Measurements from ENCODE around the gene PRKCH. TPM values are rescaled to one million over a fixed set of nuclear protein-coding genes. Genes with fewer than 3 reads are reported as not detected.

PRKCH gene
- total RNA-seq, 2 donors from 2014 or later: 24.6 to 73.6 TPM

GRCh38 chr14:61599942-61600341, 278.6 kb downstream of the PRKCH start:
- TF ChIP-seq CTCF (IDR thresholded peaks at IDR 0.05): no peak
- DNase-seq (ENCODE audit: low spot score): no peak
- no peaks in the 10 kb centered on the region for H3K27me3 ChIP-seq (replicated peaks; ENCODE audit: insufficient read depth)
- peaks cover 13 to 24% of the 10 kb centered on the region in 2 donors for H3K4me1 ChIP-seq (ENCODE audit: control insufficient read depth in 1 of 2, low read depth in 2 of 2)
- no peak for ATAC-seq (ENCODE audit: insufficient number of reproducible peaks, low FRiP score, low read depth)
- no peaks in the 10 kb centered on the region for H3K36me3 ChIP-seq
- no peak overlapping the region for H3K4me3 ChIP-seq
- no peaks in the 10 kb centered on the region for H3K9me3 ChIP-seq
- H3K27ac ChIP-seq: no peak overlapping the region

Other genes with a start within 250 kb of the PRKCH start
- gene TMEM30B, start 40.2 kb upstream of the PRKCH start, total RNA-seq: 10 to 100 TPM; 46.9 to 51.0 TPM

All from thoracic aorta (tissue), 2 donors.